ENCODE results near the gene MSRB3. TPM values are rescaled to one million over a fixed set of nuclear protein-coding genes. Genes with fewer than 3 reads are reported as not detected.

Gene MSRB3
- total RNA-seq, 4 donors from 2014 or later = 29.1 to 61.5 (median 50.4) TPM

GRCh38 chr12:65318186-65318685 lies 39.8 kb downstream of the MSRB3 start:
- TF ChIP-seq, protein P1, sequence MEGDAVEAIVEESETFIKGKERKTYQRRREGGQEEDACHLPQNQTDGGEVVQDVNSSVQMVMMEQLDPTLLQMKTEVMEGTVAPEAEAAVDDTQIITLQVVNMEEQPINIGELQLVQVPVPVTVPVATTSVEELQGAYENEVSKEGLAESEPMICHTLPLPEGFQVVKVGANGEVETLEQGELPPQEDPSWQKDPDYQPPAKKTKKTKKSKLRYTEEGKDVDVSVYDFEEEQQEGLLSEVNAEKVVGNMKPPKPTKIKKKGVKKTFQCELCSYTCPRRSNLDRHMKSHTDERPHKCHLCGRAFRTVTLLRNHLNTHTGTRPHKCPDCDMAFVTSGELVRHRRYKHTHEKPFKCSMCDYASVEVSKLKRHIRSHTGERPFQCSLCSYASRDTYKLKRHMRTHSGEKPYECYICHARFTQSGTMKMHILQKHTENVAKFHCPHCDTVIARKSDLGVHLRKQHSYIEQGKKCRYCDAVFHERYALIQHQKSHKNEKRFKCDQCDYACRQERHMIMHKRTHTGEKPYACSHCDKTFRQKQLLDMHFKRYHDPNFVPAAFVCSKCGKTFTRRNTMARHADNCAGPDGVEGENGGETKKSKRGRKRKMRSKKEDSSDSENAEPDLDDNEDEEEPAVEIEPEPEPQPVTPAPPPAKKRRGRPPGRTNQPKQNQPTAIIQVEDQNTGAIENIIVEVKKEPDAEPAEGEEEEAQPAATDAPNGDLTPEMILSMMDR (IDR thresholded peaks at IDR 0.05; ENCODE audit: low read depth) = no peak

DNA sequence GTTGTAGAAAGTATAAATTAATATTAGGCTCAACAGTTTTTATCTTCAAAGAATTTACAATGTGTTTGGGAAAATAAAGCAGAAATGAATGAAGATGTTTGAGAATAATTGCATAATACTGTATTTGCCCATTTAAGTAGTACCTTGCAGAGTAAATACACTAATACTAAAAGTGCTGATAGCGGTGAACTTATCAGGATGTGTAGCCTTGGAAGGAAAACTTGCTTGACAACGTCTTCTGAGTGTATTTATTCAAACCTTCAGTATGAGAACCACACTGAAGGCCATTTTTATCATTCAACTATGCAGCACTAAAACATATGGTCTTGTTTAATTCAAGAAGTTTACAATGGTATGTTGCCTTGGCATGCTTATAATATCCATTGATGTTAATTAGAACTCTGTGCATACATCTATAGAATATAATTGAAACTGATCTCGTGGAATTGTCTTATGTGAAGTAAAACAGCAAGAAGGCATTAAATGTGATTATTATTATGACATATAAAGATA lies 41.3 kb downstream of the MSRB3 start:
- TF ChIP-seq, protein P1 (IDR thresholded peaks at IDR 0.05; ENCODE audit: low read depth) = no peak

GRCh38 chr12:65323070-65323469 lies 44.6 kb downstream of the MSRB3 start:
- TF ChIP-seq, protein P1 (IDR thresholded peaks at IDR 0.05; ENCODE audit: low read depth) = no peak

GRCh38 chr12:65324056-65324455 lies 45.6 kb downstream of the MSRB3 start:
- TF ChIP-seq, protein P1 (IDR thresholded peaks at IDR 0.05; ENCODE audit: low read depth) = no peak

DNA sequence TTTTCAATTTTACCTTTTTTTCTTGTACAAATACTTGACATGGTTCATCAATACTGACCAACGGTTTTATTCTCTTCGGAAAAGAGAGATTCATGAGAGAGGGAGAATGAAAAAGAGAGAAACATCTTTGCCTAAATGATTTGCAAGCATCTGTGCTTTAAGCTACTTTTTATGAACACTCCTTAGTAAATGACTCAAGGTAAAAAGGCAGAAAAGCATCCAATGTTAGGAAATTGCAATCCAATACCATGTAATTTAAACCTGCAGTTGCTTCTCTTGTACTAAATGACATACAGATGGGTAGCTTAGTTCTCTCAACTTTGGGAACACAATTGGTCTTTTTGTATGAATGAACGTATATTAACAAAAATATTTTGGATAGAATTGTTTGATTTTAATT lies 46.1 kb downstream of the MSRB3 start:
- TF ChIP-seq, protein P1 (IDR thresholded peaks at IDR 0.05; ENCODE audit: low read depth) = no peak

DNA sequence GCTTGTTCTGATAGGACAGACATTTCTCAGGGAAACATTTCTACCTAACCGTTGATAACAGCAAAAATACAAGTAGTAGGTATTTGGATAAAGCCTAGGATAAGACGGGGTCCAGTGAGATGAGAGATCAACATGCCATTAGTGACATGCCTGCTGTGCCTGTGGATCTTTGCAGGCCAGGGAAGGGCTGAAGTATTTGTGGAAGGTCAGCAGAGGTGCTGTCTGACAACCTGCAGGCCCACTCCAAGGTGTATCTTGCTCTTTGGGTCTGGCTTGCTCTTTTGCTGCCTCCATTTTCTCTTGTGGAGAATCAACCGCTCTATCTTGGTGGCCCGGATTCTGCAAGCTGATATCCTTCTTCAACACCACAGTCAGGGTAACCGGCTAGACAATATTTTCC lies 46.7 kb downstream of the MSRB3 start:
- TF ChIP-seq, protein P1 (IDR thresholded peaks at IDR 0.05; ENCODE audit: low read depth) = no peak

- TF ChIP-seq, protein P1 (IDR thresholded peaks at IDR 0.05; ENCODE audit: low read depth) = no peak
Observed at GRCh38 chr12:65326616-65327015, 48.1 kb downstream of the MSRB3 start.
